NT2/D1 (cell line): ENCODE results near the gene TPO.

Experiments
- DNase-seq: peaks from one replicate; pipeline ENCODE4 v3.0.0-alpha.2; 2011; ENCODE audit warnings: low read depth, low spot score
- H3K27me3 ChIP-seq: 2 replicates; pipeline ENCODE4 v1.6.0; 2011; ENCODE audit warnings: mild to moderate bottlenecking; ENCODE audit not compliant: insufficient read length, insufficient read depth
- H3K36me3 ChIP-seq: 2 replicates; pipeline ENCODE4 v1.6.1; 2011; ENCODE audit warnings: mild to moderate bottlenecking, low read length, mixed read lengths; ENCODE audit not compliant: insufficient read depth, insufficient read length
- H3K4me1 ChIP-seq: 2 replicates; pipeline ENCODE4 v1.5.1; 2011; ENCODE audit not compliant: insufficient read depth, insufficient read length
- H3K4me3 ChIP-seq: 2 replicates; pipeline ENCODE4 v1.5.1; 2011; ENCODE audit warnings: low read depth; ENCODE audit not compliant: insufficient read length
- H3K9ac ChIP-seq: 2 replicates; pipeline ENCODE4 v1.6.0; 2011; ENCODE audit warnings: low read depth; ENCODE audit not compliant: insufficient read length
- H3K9me3 ChIP-seq: 2 replicates; pipeline ENCODE4 v1.5.1; 2011; ENCODE audit warnings: mild to moderate bottlenecking, low read length; ENCODE audit not compliant: insufficient read depth
- SUZ12 ChIP-seq: IDR thresholded peaks from 2 replicates; pipeline ENCODE4 v1.6.1; 2011; ENCODE audit not compliant: insufficient read length, insufficient read depth; ENCODE audit errors: extremely low read depth
- YY1 ChIP-seq: IDR thresholded peaks from 2 replicates; pipeline ENCODE4 v1.6.1; 2011; ENCODE audit not compliant: insufficient read length, insufficient read depth
- ZNF274 ChIP-seq: IDR thresholded peaks from 2 replicates; pipeline ENCODE4 v1.6.1; 2011; ENCODE audit warnings: mild to moderate bottlenecking, low read depth, low read length

TPO gene

DNA sequence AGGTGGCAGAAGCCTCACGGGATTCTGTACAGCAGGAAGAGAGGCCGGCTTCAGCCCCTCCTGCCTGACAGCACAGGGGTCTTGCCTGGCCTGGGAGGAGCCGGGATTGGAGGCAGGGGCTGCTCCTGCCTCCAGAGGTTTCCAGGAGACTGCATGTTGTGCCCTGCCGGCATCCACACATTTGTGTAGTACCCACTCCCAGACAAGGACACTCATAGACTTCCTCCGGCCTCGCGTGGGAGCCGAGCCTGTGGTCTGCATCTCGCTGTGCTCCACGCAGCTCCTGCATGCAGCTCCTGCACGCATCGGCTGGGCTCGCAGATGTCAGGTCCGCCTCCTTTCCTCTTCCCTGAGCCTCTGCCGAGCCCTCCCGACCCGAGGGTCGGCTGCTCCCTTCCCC is 34.7 kb downstream of the TPO start:
- H3K36me3 ChIP-seq, result no peaks in the 10 kb centered on the region
- no peak for DNase-seq
- TF ChIP-seq YY1 (no peak), ZNF274 (no peak), SUZ12 (no peak)
- H3K9me3 ChIP-seq, result no peaks in the 10 kb centered on the region
- H3K4me3 ChIP-seq, result no peak overlapping the region
- no peaks in the 10 kb centered on the region for H3K27me3 ChIP-seq
- H3K9ac ChIP-seq, result no peak overlapping the region
- no peaks in the 10 kb centered on the region for H3K4me1 ChIP-seq

GRCh38 chr2:1450915-1451314 is 37.7 kb downstream of the TPO start:
- no peaks in the 10 kb centered on the region for H3K27me3 ChIP-seq
- H3K9ac ChIP-seq, result no peak overlapping the region
- DNase-seq, result no peak
- H3K4me3 ChIP-seq, result no peak overlapping the region
- H3K9me3 ChIP-seq, result no peaks in the 10 kb centered on the region
- no peaks in the 10 kb centered on the region for H3K4me1 ChIP-seq
- H3K36me3 ChIP-seq, result no peaks in the 10 kb centered on the region
- TF ChIP-seq ZNF274, result no peak
- TF ChIP-seq YY1, result no peak
- TF ChIP-seq SUZ12, result no peak

DNA sequence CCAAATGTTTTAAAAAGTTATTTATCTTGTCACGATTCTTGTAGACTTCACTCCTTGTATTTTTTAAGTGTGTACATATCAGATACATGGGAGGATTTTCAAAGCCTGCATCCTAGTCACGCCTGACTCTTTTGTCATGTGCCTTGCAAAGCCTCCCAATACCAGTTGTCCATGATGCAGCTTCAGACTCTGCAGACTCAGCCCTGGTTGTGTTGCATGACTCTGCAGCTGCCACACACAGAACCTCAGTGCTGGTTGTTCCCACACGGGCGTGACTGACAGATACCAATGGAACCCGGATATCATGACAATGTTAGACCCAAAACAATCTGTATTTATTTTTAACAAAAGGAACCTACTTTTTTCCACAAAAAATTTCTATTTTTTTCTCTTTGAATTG is 38.2 kb downstream of the TPO start:
- Histone ChIP-seq H3K36me3 (no peaks in the 10 kb centered on the region), H3K9ac (no peak overlapping the region), H3K9me3 (no peaks in the 10 kb centered on the region), H3K4me3 (no peak overlapping the region), H3K27me3 (no peaks in the 10 kb centered on the region), H3K4me1 (no peaks in the 10 kb centered on the region)
- TF ChIP-seq SUZ12 (no peak), YY1 (no peak), ZNF274 (no peak)
- no peak for DNase-seq

- Histone ChIP-seq H3K9me3 (0 out of 2 replicates have a peak, but pooled peaks cover 6% of the 10 kb centered on the region), H3K27me3 (no peaks in the 10 kb centered on the region), H3K4me3 (no peak overlapping the region), H3K36me3 (no peaks in the 10 kb centered on the region), H3K4me1 (no peaks in the 10 kb centered on the region), H3K9ac (no peak overlapping the region)
- TF ChIP-seq YY1, result no peak
- TF ChIP-seq ZNF274, result no peak
- no peak for TF ChIP-seq SUZ12
- DNase-seq, result no peak
Observed at GRCh38 chr2:1453561-1453960, 40.3 kb downstream of the TPO start.

GRCh38 chr2:1454346-1454745 is 41.1 kb downstream of the TPO start:
- Histone ChIP-seq H3K9ac (no peak overlapping the region), H3K4me3 (no peak overlapping the region), H3K9me3 (0 out of 2 replicates have a peak, but pooled peaks cover 6% of the 10 kb centered on the region), H3K36me3 (no peaks in the 10 kb centered on the region), H3K27me3 (no peaks in the 10 kb centered on the region), H3K4me1 (no peaks in the 10 kb centered on the region)
- TF ChIP-seq SUZ12 (no peak), ZNF274 (no peak), YY1 (no peak)
- DNase-seq, result no peak

DNA sequence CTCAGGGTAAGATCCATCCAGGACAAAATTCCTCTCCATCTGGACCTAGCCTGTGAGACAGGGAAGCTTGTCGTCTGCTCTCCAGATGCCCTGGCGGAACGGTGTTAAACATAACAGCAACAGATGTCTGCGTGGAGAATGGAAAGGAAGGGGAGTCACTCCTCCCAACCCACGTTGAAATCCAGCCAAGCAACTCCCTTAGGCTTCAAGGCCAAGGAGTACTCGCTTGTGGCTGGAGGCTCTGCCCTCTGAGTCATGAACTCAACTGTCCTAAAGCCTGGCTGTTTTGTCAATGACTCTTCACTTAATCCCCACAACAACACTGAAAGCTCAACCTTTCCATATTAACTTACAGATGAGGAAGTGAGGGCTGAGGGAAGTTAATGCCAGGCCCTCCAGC is 42.2 kb downstream of the TPO start:
- TF ChIP-seq SUZ12 (no peak), YY1 (no peak)
- no peaks in the 10 kb centered on the region for H3K36me3 ChIP-seq
- no peaks in the 10 kb centered on the region for H3K27me3 ChIP-seq
- H3K4me3 ChIP-seq, result no peak overlapping the region
- DNase-seq, result no peak
- no peaks in the 10 kb centered on the region for H3K4me1 ChIP-seq
- 0 out of 2 replicates have a peak, but pooled peaks cover 6% of the 10 kb centered on the region for H3K9me3 ChIP-seq
- H3K9ac ChIP-seq, result no peak overlapping the region

DNA sequence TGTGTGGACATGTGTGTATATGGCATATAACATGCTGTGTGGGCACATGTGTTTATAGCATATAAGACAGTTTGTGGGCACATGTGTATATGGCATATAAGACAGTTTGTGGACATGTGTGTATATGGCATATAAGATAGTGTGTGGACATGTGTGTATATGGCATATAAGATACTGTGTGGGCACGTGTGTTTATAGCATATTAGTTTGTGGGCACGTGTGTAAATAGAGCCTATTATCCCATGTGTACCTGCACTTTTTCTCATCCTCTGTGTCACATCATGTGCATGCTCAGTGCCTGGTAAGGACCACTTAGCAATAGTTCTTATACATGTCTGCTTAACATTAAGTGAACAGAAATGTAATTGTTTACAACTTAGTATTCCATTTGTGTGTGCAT is 45.2 kb downstream of the TPO start:
- Histone ChIP-seq H3K27me3 (no peaks in the 10 kb centered on the region), H3K4me3 (no peak overlapping the region), H3K9me3 (0 out of 2 replicates have a peak, but pooled peaks cover 6% of the 10 kb centered on the region), H3K4me1 (peaks cover 2% of the 10 kb centered on the region), H3K9ac (no peak overlapping the region), H3K36me3 (no peaks in the 10 kb centered on the region)
- TF ChIP-seq ZNF274, result no peak
- DNase-seq, result no peak

GRCh38 chr2:1459727-1460126 is 46.5 kb downstream of the TPO start:
- no peak for DNase-seq
- no peak for TF ChIP-seq YY1
- TF ChIP-seq ZNF274, result no peak
- TF ChIP-seq SUZ12, result no peak
- H3K4me1 ChIP-seq, result peaks cover 2% of the 10 kb centered on the region

More at GRCh38 chr2:1459727-1460126, 46.5 kb downstream of the TPO start:
- H3K4me3 ChIP-seq, result no peak overlapping the region
- no peaks in the 10 kb centered on the region for H3K36me3 ChIP-seq
- 0 out of 2 replicates have a peak, but pooled peaks cover 6% of the 10 kb centered on the region for H3K9me3 ChIP-seq
- no peak overlapping the region for H3K9ac ChIP-seq
- no peaks in the 10 kb centered on the region for H3K27me3 ChIP-seq
